Smooth muscle cell (in vitro differentiated cells): ENCODE measurements around the gene MC4R. TPM values are rescaled to one million over a fixed set of nuclear protein-coding genes. Genes with fewer than 3 reads are reported as not detected.

Experiments used
- DNase-seq: peaks from one replicate; lab custom pipeline; 2025; ENCODE audit not compliant: unreplicated experiment; lab: John Stamatoyannopoulos, UW
- H2AFZ ChIP-seq: fragments of 200-600 bp; sonication (generic); 2 replicates; pipeline ENCODE4 v1.6.0; 2016; ENCODE audit warnings: antibody characterized with exemption, low read depth, mild to moderate bottlenecking
- H3F3A ChIP-seq: fragments of 200-600 bp; sonication (generic); 2 replicates; pipeline ENCODE4 v1.6.0; 2017; ENCODE audit warnings: antibody characterized with exemption, low read depth
- H3K27ac ChIP-seq: fragments of 200-600 bp; sonication (generic); 2 replicates; pipeline ENCODE4 v1.5.1; 2016; ENCODE audit warnings: low read depth, mild to moderate bottlenecking
- H3K27me3 ChIP-seq: fragments of 200-600 bp; sonication (generic); 2 replicates; pipeline ENCODE4 v1.6.1; 2016; ENCODE audit warnings: low read depth, mild to moderate bottlenecking
- H3K36me3 ChIP-seq: fragments of 200-600 bp; sonication (generic); 2 replicates; pipeline ENCODE4 v1.5.1; 2016; ENCODE audit warnings: low read depth
- H3K4me1 ChIP-seq: fragments of 200-600 bp; sonication (generic); 2 replicates; pipeline ENCODE4 v1.5.1; 2016; ENCODE audit warnings: low read depth
- H3K4me2 ChIP-seq: fragments of 200-600 bp; sonication (generic); 2 replicates; pipeline ENCODE4 v1.6.0; 2016; ENCODE audit warnings: mild to moderate bottlenecking
- H3K4me3 ChIP-seq: fragments of 200-600 bp; sonication (generic); 2 replicates; pipeline ENCODE4 v1.5.1; 2016; ENCODE audit warnings: mild to moderate bottlenecking
- H3K79me2 ChIP-seq: fragments of 200-600 bp; sonication (generic); 2 replicates; pipeline ENCODE4 v1.6.0; 2016; ENCODE audit warnings: low read depth, mild to moderate bottlenecking
- H3K9ac ChIP-seq: fragments of 200-600 bp; sonication (generic); 2 replicates; pipeline ENCODE4 v1.6.0; 2016; ENCODE audit warnings: low read depth
- H3K9me3 ChIP-seq: fragments of 200-600 bp; sonication (generic); replicated peaks from 2 replicates; pipeline ENCODE4 v1.5.1; 2016; ENCODE audit warnings: low read depth
- H4K20me1 ChIP-seq: fragments of 200-600 bp; sonication (generic); 2 replicates; pipeline ENCODE4 v1.6.0; 2016; ENCODE audit warnings: low read depth
- CTCF ChIP-seq: fragments of 200-600 bp; sonication (generic); IDR thresholded peaks from 2 replicates; pipeline ENCODE4 v1.5.1; 2017; ENCODE audit warnings: borderline replicate concordance, mild to moderate bottlenecking, antibody characterized with exemption; ENCODE audit not compliant: insufficient read depth, poor library complexity, severe bottlenecking
- WGBS: methylation state at CpG from one replicate; pipeline ENCODE4 v1.1.7; 2016; ENCODE audit warnings: low lambda C conversion rate; 5-methylcytosine and 5-hydroxymethylcytosine counted together
- polyA plus RNA-seq: library from polyadenylated mRNA; unstranded; fragments of >200 nt; fragmentation: Nextera tagmentation; extraction: Ambion mirVana; gene quantifications from 2 replicates; pipeline ENCODE4 v1.2.1, GENCODE V29; 2016
- total RNA-seq: library from RNA; depleted of rRNA; stranded (reverse); fragments of >200 nt; gene quantifications from 2 replicates; pipeline ENCODE4 v1.2.3, GENCODE V29; 2014

The MC4R gene
- total and polyA plus RNA-seq, 2 experiments from 2014 or later: 0.24 to 0.31 TPM

- Histone ChIP-seq H4K20me1 (no peaks in the 10 kb centered on the region), H3K4me1 (no peaks in the 10 kb centered on the region), H2AFZ (no peak overlapping the region), H3K4me3 (no peak overlapping the region), H3K9ac (no peak overlapping the region), H3K9me3 (no peaks in the 10 kb centered on the region), H3K27me3 (no peaks in the 10 kb centered on the region), H3K79me2 (no peaks in the 10 kb centered on the region), H3K36me3 (no peaks in the 10 kb centered on the region), H3F3A (no peaks in the 10 kb centered on the region), H3K4me2 (no peak overlapping the region), H3K27ac (no peak overlapping the region)
- no peak for DNase-seq
- WGBS: 90% methylated on average over 3 of the region's 3 CpGs
- peak; percentile 29 for TF ChIP-seq CTCF
These were observed 41.5 kb upstream of the MC4R start for GRCh38 chr18:60413944-60414547.

GRCh38 chr18:60411715-60412114 is 39.1 kb upstream of the MC4R start:
- 55% methylated on average over 5 of the region's 5 CpGs for WGBS
- Histone ChIP-seq H3K4me3 (no peak overlapping the region), H4K20me1 (no peaks in the 10 kb centered on the region), H3K27me3 (no peaks in the 10 kb centered on the region), H2AFZ (no peak overlapping the region), H3K9ac (no peak overlapping the region), H3K27ac (no peak overlapping the region), H3K36me3 (no peaks in the 10 kb centered on the region), H3K4me2 (no peak overlapping the region), H3K79me2 (no peaks in the 10 kb centered on the region), H3K9me3 (no peaks in the 10 kb centered on the region), H3K4me1 (no peaks in the 10 kb centered on the region), H3F3A (no peaks in the 10 kb centered on the region)
- no peak for TF ChIP-seq CTCF
- no peak for DNase-seq

GRCh38 chr18:60406721-60407120 is 34.1 kb upstream of the MC4R start:
- H3F3A ChIP-seq: no peaks in the 10 kb centered on the region
- no peak overlapping the region for H2AFZ ChIP-seq
- no peak overlapping the region for H3K4me3 ChIP-seq
- H3K79me2 ChIP-seq: no peaks in the 10 kb centered on the region
- H4K20me1 ChIP-seq: no peaks in the 10 kb centered on the region
- whole genome bisulfite sequencing: 72% methylated on average over 2 of the region's 2 CpGs
- H3K27ac ChIP-seq: no peak overlapping the region
- no peaks in the 10 kb centered on the region for H3K27me3 ChIP-seq
- no peak overlapping the region for H3K9ac ChIP-seq
- no peak for TF ChIP-seq CTCF
- H3K36me3 ChIP-seq: no peaks in the 10 kb centered on the region
- H3K4me1 ChIP-seq: no peaks in the 10 kb centered on the region
- no peaks in the 10 kb centered on the region for H3K9me3 ChIP-seq
- DNase-seq: no peak
- H3K4me2 ChIP-seq: no peak overlapping the region

GRCh38 chr18:60404486-60405085 is 32.0 kb upstream of the MC4R start:
- Histone ChIP-seq H3F3A (no peaks in the 10 kb centered on the region), H3K79me2 (no peaks in the 10 kb centered on the region), H3K36me3 (no peaks in the 10 kb centered on the region), H3K4me1 (no peaks in the 10 kb centered on the region), H3K9me3 (no peaks in the 10 kb centered on the region), H3K4me3 (no peak overlapping the region), H3K27ac (no peak overlapping the region), H3K9ac (no peak overlapping the region), H3K27me3 (no peaks in the 10 kb centered on the region), H4K20me1 (no peaks in the 10 kb centered on the region), H3K4me2 (no peak overlapping the region), H2AFZ (no peak overlapping the region)
- no peak for TF ChIP-seq CTCF
- no peak for DNase-seq
- WGBS: 63% methylated on average over 6 of the region's 6 CpGs
